RWPE2 (cell line): ENCODE data around the gene EDRF1.

Experiments
- ATAC-seq: fragments of 200-7000 bp; cut with Tn5 transposase; 3 replicates; pipeline ENCODE4 v1.9.1; 2021; ENCODE audit warnings: low read depth
- DNase-seq: peaks from one replicate; pipeline ENCODE4 v3.0.0-alpha.2; 2020; ENCODE audit warnings: low spot score
- H3K27ac ChIP-seq: fragments of 450-650 bp; 2 replicates; pipeline ENCODE4 v1.5.1; 2017; ENCODE audit warnings: mild to moderate bottlenecking; ENCODE audit not compliant: poor library complexity, severe bottlenecking
- H3K27me3 ChIP-seq: fragments of 250-450 bp; sonication (Bioruptor Pico); 2 replicates; pipeline ENCODE4 v1.5.1; 2021; ENCODE audit warnings: mild to moderate bottlenecking, moderate library complexity; ENCODE audit not compliant: insufficient read depth, poor library complexity, severe bottlenecking
- H3K36me3 ChIP-seq: fragments of 250-450 bp; sonication (Bioruptor Pico); 2 replicates; pipeline ENCODE4 v1.5.1; 2020; ENCODE audit warnings: low read depth, mild to moderate bottlenecking, moderate library complexity
- H3K4me1 ChIP-seq: fragments of 250-450 bp; sonication (Bioruptor Pico); 2 replicates; pipeline ENCODE4 v1.5.1; 2021; ENCODE audit warnings: mild to moderate bottlenecking, moderate library complexity; ENCODE audit not compliant: insufficient read depth, poor library complexity, severe bottlenecking
- H3K4me3 ChIP-seq: fragments of 250-450 bp; sonication (Bioruptor Pico); 2 replicates; pipeline ENCODE4 v1.5.1; 2021; ENCODE audit warnings: mild to moderate bottlenecking, moderate library complexity; ENCODE audit not compliant: severe bottlenecking
- H3K9me3 ChIP-seq: fragments of 250-450 bp; sonication (Bioruptor Pico); 2 replicates; pipeline ENCODE4 v1.5.1; 2021; ENCODE audit warnings: mild to moderate bottlenecking, moderate library complexity; ENCODE audit not compliant: severe bottlenecking
- CTCF ChIP-seq: fragments of 450-650 bp; IDR thresholded peaks from one replicate; pipeline ENCODE4 v1.5.1; 2017; ENCODE audit warnings: mild to moderate bottlenecking, moderate library complexity; ENCODE audit not compliant: poor library complexity, severe bottlenecking

Gene EDRF1

GRCh38 chr10:125783408-125783807 lies 63.9 kb downstream of the EDRF1 start:
- TF ChIP-seq CTCF: no peak
- Histone ChIP-seq H3K27ac (no peak overlapping the region), H3K4me1 (no peaks in the 10 kb centered on the region), H3K36me3 (no peaks in the 10 kb centered on the region), H3K4me3 (no peak overlapping the region), H3K9me3 (no peaks in the 10 kb centered on the region), H3K27me3 (no peaks in the 10 kb centered on the region)
- DNase-seq (no peak), ATAC-seq (no peak)

- Histone ChIP-seq H3K27me3 (no peaks in the 10 kb centered on the region), H3K4me1 (no peaks in the 10 kb centered on the region), H3K9me3 (no peaks in the 10 kb centered on the region), H3K27ac (no peak overlapping the region), H3K36me3 (no peaks in the 10 kb centered on the region), H3K4me3 (no peak overlapping the region)
- TF ChIP-seq CTCF: no peak
- DNase-seq: no peak
- no peak for ATAC-seq
These were observed 64.4 kb downstream of the EDRF1 start for GRCh38 chr10:125783957-125784356.

DNA sequence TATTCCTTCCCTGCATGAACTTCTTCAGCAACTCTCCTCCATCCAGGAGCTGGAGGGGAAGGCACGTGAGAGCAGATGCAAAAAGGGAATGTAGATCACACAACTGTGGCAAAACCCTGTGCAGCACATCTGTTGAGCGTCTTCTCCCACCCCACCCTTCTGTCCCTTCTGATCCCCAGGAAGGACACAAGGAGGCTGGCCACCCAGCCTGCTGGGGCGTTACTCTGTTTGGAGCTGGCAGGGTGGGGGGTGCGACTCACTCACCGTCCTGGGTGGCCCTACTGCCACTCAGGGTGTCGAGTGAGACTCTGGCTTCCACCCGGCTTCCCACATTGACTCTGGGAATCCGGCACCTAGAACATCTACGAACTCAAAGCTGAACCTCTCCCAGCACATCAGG lies 66.3 kb downstream of the EDRF1 start:
- no peak for ATAC-seq
- TF ChIP-seq CTCF: no peak
- no peaks in the 10 kb centered on the region for H3K27me3 ChIP-seq

DNA sequence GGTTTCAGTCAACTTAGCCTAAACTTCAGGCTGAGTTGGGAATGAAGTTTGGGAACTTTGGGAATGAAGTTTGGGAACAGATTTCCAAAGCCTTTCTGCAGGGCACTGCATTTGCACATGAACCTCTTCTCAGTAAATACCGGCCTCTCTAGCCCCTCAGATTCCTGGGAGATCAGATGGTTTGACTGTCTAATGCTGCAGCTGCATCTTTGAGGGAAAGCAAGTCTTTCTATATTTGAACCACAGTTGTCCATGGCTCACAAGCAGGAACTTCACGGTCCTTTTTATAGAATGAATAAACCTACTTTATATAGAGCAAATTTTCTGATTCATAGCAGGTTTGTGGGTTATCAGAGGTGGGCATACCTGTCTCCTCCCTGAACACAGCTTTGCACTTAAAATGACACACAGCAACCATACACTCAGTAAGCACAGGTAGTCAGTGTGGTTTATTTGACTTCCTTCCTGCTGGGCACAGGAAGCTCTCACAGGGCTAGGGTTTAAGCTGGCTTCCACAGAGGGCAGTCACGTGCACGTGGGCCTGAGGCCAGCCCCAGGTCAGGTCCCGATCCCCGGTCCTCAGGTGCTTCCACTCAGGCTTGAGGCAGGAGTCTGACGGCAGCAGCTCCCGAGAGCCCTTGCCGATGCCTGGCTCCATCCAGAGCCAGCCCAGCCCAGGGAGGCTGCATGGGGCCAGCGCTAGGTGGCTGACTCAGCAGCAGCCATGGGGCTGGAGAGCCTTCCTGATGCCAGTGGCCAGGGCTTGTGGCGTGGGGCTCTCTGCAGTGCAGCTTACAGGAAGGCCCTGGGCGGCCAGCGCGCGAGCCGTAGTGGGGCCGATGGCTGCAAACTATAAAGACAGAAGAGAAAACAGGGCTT lies 68.9 kb downstream of the EDRF1 start:
- H3K9me3 ChIP-seq: no peaks in the 10 kb centered on the region
- H3K4me1 ChIP-seq: no peaks in the 10 kb centered on the region
- no peaks in the 10 kb centered on the region for H3K27me3 ChIP-seq
- no peak for ATAC-seq
- H3K4me3 ChIP-seq: no peak overlapping the region
- H3K27ac ChIP-seq: no peak overlapping the region
- no peak for DNase-seq
- no peak for TF ChIP-seq CTCF
- peaks cover 9% of the 10 kb centered on the region; the same call in 1 of the 2 replicates for H3K36me3 ChIP-seq

More for the DNA sequence above, 66.3 kb downstream of the EDRF1 start:
- Histone ChIP-seq H3K4me3 (no peak overlapping the region), H3K36me3 (no peaks in the 10 kb centered on the region), H3K4me1 (no peaks in the 10 kb centered on the region), H3K9me3 (no peaks in the 10 kb centered on the region), H3K27ac (no peak overlapping the region)
- no peak for DNase-seq
